RPMI7951 (cell line): ENCODE measurements around the gene SRGAP3. TPM values are rescaled to one million over a fixed set of nuclear protein-coding genes. Genes with fewer than 3 reads are reported as not detected.

Experiments used
- DNase-seq: peaks from one replicate; pipeline ENCODE4 v3.0.0-alpha.2; 2012; ENCODE audit warnings: low read depth
- total RNA-seq: library from RNA; depleted of rRNA; stranded (reverse); fragments of >200 nt; shearing (Covaris generic); gene quantifications from 2 replicates; pipeline ENCODE4 v1.2.3, GENCODE V29; 2014

Gene SRGAP3
- total RNA-seq, 1 experiment from 2014 or later: 2.3 TPM

GRCh38 chr3:9253327-9253726, 3.9 kb upstream of the SRGAP3 start:
- DNase-seq: peak; percentile 17

DNA sequence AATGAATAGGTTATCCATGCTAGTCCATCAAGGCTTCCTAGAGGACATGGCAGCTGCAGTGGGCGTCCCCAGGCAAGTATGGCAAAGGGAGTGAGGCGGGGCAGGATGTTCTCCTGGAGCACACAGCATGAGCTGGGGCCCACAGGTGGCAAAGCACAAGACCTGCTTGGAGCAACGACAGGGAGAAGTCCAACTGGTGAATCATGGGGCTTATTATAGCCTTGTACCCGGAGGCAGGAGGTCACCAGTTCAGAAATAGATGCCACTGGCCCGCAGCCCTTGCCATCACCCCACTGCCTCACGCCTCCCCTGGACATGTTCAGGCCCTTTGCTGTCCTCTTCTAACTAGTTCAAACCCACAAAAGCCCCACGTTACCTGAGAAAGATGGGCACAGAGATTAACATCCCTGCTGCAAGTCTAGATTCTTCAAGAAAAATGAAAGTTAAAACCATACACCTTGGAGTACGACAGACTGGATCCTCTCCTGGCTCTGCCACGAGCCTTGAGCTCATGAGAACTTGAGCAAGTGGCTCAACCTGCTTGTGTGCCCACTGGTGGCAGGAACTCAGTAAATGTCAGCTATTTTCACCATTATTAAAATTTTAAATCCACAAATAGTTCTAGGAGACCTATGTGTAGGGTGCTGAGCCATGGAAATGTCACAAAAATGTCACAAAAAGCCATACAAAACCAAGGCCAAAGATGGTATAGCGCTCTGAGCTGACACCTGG, 1.8 kb upstream of the SRGAP3 start:
- DNase-seq: peak; percentile 42

DNA sequence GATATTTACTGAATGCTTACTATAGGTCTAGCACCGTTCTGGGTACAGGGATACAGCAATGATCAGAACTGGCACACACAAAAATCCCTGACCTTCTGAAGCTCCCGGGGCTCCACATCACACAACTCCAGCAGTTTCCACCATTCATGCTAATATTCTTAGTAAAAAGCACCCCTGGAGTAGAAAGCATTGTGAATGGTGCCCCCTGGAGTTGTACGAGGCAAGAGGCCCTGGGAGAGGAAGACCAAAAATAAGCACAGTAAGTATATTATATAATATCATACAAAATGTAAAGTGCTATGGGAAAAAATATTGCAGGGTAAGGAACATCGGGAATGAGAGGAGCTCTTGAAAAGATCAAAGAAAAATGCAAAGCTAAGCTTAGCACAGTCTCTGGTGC, 790 bp upstream of the SRGAP3 start:
- DNase-seq: no peak

DNA sequence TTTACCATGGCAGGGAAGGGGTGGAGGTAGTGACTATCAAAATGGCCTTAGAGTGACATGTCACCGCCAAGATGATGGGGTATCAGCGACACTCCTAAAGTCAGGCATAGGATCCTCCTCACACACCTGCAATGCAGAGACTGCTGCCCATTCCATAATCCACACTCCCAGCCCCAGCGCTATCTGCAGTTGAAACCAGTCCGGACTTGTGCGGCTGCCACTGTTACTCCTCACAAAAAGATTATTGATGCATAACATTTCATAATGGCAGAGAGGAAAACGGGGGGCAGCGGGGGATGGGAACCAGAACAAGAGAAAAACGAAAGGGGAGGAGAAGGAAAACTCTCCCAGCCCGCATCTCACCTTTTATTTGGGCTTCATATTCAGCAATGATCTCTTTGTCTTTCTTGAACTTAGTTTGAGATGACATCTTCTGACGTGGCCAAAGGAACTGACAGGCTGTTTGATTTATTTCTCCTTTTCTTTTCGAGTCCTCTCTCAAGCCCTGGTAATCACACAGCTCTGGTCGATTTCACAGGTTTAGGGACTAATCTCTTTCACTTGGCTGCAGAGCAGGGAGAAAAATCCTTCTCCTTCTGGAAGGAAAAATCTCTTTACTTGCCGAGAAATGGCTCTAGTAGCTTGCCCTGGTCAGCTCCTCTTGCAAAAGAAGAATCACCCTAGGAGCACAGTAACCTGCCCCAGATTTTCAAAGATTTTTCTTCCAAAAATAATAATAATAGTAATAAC, 749 bp downstream of the SRGAP3 start:
- DNase-seq: peak; percentile 17

DNA sequence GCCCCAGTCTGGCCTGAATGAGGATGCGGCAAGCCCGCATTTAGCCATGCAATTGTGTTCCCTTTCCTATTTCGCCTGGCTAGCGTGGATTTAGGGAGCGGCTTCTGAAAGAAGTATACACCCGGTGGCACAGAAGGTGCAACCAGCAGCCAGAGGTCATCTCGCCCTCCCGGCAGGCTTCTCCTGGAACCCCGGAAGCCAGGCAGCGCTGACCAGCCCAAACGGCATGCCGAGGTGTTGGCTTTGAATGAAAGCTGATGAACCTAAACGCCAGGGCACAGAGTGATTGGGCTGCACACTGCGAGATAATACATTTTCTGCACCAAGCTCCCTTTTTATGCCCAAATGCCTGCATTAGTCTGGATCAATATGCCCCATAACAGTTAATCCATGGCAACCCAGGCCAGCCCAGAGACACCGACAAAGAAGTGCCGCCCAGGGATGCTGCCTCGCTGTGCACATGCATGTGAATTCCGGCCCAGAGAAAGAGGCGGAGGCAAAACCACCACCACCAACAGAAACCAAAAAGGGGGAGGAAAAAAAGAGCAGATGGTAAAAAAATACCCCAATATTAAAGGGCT, 1.4 kb downstream of the SRGAP3 start:
- DNase-seq: no peak

DNA sequence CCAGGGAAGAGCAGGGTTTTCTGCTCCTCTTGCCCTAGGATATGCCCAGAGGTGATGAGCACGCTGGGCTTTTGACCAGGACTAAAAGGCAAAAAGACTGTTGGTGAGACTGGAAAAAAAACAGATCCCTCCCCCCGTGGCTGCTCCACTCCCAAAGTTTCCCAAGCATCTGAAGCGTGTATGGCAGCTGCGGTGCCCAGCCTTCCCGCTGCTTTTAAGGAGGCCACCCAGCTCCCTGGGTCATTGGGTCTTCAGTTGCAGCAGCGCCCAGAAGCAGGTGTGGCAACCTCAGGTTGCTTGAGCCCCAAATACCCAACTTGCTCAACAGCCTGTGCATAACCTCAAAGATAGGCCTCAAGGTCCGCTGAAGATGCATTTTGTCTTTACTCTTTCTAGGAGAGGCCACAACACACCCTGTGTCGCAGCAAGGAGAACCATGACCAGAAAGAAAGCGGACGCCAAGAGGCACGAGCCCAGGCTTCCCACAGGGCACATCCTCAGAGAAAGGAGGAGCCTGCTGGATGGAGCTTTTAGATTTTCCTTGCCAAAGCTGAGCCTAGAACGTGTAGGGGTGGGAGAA, 2.0 kb downstream of the SRGAP3 start:
- no peak for DNase-seq

DNA sequence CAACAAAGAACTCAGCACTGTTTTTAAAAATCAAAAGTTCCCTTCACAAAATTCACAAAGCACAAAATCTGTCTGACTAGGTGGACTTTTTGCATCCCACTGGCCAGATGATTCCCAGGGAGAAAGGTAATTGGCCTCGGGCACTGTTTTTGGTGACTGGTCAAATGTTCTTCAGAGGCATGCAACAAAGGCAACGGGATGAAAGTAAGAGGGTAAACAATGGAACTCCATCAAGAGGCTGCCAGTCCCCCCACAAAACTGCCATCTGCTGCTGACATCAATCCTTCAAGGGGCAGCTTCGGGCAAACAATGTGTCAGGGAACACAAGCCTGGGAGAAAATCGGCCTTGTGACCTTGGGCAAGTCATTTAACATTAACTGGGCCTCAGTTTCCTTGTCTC, 3.3 kb downstream of the SRGAP3 start:
- DNase-seq: no peak

GRCh38 chr3:9244495-9245183, 4.8 kb downstream of the SRGAP3 start:
- DNase-seq: peak; percentile 35

DNA sequence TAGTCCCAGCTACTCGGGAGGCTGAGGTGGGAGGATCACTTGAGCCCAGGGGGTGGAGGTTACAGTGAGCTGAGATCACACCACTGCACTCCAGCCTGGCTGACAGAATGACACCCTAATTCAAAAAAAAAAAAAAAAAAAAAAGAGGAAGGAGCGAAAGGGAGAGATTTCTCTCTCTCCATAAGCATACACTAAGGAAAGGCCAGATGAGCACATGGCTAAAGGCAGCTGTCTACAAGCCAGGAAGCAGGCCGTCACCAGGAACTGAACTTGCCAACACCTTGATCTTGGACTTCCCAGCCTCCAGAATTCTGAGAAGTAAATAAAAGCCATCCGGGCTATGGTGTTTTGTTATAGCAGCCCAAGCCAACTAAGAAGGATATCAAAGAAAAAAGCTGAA, 7.5 kb downstream of the SRGAP3 start:
- no peak for DNase-seq

GRCh38 chr3:9239680-9240079, 9.8 kb downstream of the SRGAP3 start:
- DNase-seq: no peak

DNA sequence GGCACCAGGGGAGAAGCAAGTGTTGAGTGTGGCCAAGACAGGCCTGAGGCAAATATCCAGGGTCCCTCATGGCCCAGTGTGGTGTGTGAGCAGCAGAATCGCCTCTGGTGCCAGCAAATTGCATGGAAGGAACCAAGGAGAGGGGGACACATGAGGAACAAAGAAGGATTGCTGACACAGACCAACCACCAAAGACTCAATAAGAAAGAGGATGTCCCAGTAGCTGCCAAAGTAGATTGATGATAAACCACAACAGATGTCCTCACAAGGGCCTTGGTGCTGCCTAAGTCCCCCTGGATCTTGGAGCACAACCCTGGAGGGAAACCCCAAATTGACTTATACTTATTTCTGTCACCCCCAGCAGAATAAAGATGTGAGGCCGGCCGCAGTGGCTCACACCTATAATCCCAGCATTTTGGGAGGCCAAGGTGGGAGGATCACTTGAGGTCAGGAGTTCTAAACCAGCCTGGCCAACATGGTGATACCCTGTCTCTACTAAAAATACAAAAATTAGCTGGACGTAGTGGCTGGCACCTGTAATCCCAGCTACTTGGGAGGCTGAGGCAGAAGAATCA, 10.6 kb downstream of the SRGAP3 start:
- no peak for DNase-seq

GRCh38 chr3:9238276-9238675, 11.2 kb downstream of the SRGAP3 start:
- DNase-seq: no peak

DNA sequence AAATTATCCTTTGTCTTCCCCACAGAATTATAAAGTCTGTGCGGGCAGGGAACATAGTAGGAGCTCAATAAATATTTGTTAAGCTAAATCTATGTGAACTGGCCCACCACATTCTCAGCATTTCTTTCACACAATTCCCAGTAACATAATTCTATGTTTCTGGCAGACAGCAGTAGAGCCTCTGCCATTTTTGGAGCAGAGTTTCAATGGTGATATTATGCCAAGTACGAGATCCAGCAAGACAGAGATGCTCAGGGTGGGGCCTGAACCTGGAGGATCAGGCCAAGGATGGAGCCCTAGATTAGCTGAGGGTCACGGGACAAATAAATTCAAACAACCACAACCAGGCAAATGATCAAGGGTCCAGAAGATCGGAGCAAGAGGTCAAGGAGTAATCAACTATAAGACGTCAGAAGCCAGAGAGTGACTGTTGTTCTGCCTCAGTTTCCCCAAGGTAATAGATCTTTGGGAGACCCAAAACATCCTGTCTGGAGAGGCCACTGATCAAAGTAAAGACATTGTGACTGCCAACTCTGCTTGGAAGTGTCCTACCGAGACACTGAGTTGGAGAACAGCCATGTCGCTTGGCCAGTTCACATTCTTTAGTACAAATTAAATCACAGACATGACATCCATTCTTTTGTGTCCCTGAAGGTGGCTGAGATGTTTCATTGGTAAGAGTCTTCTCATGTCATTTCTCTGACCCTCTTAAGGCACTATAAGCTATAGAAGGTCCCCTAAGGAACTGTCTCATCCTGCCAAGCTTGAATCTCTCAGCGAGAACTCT, 15.4 kb downstream of the SRGAP3 start:
- DNase-seq: no peak

- no peak for DNase-seq
These were observed 16.3 kb downstream of the SRGAP3 start for GRCh38 chr3:9233101-9233500.

DNA sequence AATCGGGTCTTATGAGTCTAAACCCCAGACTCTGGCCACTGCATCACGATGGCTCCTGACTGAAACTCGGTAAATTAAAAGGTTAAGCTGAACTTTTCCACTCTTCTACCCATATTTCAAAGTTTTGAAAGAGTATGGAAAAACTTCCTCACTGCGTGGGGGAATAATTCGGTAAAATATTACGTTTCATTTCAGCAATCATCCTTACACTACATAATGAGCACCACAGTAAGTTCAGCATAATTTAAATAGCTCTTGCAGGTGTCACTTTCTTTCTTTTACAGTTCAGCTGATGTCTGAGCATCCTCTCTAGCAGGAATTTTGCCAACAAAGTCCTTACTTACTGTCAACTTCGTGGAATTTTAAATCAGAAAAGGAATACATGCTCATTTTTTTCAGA, 17.5 kb downstream of the SRGAP3 start:
- no peak for DNase-seq

DNA sequence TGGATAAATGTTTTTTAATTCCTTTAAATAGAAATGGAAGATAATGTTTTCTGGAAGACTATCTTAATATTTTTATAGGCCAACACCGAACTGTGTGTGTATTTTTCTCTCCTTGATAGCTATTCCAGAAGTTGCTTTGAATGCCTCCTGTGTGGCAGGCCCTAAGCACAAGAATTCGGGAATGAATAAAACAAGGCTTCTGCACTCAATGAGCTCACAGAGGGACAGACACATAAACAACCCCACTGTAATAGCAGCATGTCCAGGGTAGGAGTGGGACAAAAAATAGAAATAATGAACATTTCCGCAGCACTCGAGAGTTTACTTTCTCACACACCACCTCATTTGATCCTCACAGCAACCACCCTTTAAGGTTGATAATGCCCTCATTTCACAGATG, 18.0 kb downstream of the SRGAP3 start:
- no peak for DNase-seq

DNA sequence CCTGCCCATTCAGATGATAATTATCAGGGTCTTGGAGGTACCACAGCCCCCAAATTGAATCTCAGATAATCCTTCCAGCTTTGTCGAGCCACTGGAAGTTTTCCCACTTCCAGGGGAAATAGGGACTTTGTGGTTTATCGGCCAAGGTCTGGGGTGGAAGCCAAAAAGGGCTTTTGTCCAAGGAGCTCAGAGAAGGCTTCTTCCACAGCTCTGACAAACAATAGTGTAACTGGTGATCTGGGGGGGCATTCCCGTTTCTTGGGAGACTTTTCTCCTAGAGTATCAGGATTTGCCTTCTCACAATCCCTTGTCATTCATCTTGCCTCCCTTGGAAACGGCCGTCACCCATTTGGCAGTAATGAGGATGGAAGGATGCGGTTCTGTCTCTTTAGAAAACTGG, 18.4 kb downstream of the SRGAP3 start:
- peak; percentile 31 for DNase-seq

DNA sequence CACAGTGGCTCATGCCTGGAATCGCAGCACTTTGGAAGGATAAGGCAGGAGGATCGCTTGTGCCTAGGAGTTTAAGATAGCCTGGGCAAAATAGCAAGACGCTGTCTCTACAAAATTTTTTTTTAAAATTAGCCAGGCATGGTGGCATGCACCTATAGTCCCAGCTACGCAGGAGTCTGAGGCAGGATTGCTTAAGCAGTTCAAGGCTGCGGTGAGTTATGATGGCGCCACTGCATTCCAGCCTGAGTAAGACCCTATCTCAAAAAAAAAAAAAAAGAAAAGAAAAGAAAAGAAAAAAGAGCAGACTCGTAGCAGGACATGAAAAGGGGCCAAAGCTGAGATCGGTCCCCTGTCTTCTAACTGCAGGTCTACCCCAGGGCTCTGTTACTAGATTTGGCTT, 18.9 kb downstream of the SRGAP3 start:
- DNase-seq: no peak

DNA sequence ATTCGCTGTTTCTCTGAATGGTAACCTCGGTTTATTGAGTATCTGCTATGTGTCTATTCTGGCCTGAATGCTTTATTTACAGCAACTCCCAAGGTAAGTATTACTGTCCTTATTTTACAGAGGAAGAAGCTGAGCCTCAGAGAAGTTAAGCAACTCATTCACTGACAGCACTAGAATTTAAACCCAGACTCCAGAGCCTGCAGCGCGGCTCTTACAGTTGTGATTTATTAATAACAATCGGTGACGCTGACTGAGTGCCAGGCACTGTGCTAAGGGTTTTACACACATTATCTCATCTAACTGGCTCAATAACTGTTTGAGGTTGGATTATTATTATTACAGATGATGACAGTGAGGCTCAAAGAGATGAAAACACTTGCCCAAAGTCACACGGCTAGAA, 19.6 kb downstream of the SRGAP3 start:
- no peak for DNase-seq

DNA sequence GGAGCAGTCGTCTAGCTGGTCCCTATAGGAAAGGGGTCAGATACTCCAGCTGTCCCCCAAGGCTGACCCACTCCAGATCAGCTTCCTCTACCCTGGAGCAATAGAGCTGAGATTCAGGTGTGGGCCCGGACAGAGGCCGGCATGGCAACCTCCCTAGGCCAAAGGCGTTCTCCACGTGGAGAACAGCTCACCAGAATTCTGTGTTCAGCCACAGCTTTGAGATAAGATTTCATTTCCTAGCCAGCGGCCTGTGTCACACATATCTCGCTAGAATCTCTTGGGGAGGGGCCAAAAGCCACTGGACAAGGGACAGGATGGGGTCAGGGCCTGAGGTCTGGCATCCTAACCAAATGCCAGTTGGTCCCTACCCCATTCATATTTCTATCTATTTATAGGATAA, 20.1 kb downstream of the SRGAP3 start:
- peak; percentile 83 for DNase-seq

GRCh38 chr3:9226326-9226725, 23.1 kb downstream of the SRGAP3 start:
- peak; percentile 76 for DNase-seq
